Measurements from ENCODE around the gene DNM3.

The DNM3 gene

DNA sequence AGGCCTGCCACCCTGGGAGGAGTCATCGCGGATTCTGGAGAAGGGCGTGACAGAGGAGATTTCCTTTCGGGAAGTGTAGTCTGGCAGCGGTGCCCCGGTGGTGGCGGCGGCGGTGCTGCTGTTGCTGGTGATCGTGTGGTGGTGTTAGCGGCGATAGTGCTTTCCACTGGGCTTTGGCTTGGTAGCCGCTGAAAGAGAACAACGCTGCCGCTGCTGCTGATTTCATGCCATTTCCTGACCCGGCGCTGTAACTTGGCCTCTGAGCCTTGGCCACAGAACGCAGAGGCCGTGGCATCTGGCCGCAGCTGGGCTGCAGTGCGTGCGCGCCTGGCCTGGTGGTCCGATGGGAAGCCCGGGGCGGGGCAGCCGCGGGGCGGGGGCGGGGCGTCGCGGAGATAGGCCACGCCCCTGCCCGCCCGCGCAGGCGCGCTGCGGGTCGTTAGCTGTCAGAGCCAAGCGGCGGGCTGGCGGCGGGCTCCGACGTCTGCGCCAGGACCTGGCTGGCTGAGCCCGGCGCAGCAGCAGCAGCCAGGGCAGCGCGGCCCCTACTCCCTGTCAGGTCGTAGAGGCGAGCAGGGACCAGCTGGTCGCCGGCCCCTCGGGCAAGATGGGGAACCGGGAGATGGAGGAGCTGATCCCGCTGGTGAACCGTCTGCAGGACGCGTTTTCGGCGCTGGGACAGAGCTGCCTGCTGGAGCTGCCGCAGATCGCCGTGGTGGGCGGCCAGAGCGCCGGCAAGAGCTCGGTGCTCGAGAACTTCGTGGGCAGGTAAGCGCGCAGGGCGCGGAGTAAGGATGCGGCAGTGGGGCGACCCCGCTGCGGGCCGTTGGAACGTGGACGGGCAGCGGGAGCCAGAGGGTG is at the start of gene DNM3:
Gene DNM3, plus strand, starts transcription at position 449 of the 861 bp plus-strand sequence. Its CDS starts 159 bp downstream, at position 608.
- TF ChIP-seq, protein P1, sequence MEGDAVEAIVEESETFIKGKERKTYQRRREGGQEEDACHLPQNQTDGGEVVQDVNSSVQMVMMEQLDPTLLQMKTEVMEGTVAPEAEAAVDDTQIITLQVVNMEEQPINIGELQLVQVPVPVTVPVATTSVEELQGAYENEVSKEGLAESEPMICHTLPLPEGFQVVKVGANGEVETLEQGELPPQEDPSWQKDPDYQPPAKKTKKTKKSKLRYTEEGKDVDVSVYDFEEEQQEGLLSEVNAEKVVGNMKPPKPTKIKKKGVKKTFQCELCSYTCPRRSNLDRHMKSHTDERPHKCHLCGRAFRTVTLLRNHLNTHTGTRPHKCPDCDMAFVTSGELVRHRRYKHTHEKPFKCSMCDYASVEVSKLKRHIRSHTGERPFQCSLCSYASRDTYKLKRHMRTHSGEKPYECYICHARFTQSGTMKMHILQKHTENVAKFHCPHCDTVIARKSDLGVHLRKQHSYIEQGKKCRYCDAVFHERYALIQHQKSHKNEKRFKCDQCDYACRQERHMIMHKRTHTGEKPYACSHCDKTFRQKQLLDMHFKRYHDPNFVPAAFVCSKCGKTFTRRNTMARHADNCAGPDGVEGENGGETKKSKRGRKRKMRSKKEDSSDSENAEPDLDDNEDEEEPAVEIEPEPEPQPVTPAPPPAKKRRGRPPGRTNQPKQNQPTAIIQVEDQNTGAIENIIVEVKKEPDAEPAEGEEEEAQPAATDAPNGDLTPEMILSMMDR (IDR thresholded peaks at IDR 0.05; ENCODE audit: insufficient read depth, low read depth, low read length, missing control alignments) = no peak
- peak within 1 kb of the TSS; percentile 52 for H3K4me3 ChIP-seq (ENCODE audit: low read depth, low read length)
- peak; percentile 79 for DNase-seq (ENCODE audit: low read depth)

DNA sequence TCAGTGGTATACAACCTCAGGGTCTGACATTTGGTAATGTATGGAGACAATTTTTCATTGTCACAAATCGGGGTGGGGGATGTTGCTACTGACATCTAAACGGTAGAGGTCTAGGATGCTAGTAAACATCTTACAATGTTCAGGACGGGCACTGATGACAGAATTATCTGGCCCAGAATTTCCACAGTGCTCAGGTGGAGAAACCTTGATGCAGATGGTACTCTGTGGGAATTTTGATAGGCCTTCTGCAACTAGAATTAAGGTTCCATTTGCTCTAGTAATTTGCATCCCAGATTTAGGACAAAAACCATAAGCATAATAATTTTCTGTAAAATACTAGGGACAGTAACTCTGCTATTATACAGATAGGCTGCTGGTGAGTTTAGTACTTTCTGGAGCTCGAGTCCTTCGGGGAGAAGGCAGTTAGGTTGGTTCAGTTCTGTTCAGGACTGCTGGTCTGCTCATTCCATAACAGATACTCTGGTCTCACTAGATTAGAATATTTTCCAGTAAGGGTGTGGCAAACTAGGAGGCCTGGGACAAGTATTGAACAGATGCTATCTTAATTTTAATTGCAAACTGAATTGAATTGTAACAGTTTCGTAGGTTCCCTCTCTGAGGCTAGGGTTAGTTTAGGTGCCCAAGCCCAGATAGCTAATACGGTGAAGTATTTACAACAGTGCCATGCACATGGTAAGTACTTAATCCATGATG is 48.5 kb upstream of the DNM3 start:
- TF ChIP-seq, protein P1 (IDR thresholded peaks at IDR 0.05; ENCODE audit: insufficient read depth, low read depth, low read length, missing control alignments) = no peak
- no peak overlapping the region for H3K4me3 ChIP-seq (ENCODE audit: low read depth, low read length)
- no peak for DNase-seq (ENCODE audit: low read depth)

DNA sequence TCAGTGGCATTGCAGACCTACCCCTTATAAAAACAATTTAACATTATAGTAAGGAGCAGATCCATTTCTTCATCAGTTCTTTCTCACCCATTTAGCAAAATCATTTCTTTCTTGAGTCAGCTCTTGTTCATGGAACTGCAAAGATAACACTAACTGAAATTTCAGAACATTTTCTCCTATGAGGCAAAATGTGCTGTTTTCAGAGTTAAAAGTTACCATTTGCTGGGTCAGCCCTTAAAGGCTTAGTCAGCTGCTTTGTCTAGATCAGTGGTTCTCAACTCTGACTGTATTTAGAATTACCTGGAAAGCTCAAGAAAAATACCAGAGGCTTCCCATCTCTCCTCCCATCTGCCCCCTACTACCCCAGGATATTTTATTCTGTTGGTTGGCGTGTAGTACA is 47.7 kb upstream of the DNM3 start:
- H3K4me3 ChIP-seq (ENCODE audit: low read depth, low read length) = no peak overlapping the region
- TF ChIP-seq, protein P1 (IDR thresholded peaks at IDR 0.05; ENCODE audit: insufficient read depth, low read depth, low read length, missing control alignments) = no peak
- DNase-seq (ENCODE audit: low read depth) = no peak

DNA sequence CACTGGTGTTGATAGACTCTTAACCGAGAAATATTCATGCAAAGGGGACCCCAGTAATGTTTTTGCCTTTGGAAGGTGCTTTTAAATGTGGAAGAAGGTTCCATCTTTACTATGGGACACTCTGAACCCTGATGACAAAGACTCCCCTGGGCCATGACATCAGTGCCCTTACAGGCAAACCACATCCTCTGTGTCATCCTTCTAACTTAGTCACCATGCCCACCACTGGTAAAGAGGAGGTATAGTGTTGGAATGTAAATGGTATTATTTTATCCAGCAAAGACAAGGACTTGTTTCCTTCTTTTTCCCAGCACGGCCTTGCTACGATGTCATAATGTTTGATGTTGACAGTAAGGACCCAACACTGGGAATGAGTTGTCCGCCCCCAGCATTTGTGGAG is 47.2 kb upstream of the DNM3 start:
- TF ChIP-seq, protein P1 (IDR thresholded peaks at IDR 0.05; ENCODE audit: insufficient read depth, low read depth, low read length, missing control alignments) = no peak
- DNase-seq (ENCODE audit: low read depth) = no peak
- H3K4me3 ChIP-seq (ENCODE audit: low read depth, low read length) = no peak overlapping the region

DNA sequence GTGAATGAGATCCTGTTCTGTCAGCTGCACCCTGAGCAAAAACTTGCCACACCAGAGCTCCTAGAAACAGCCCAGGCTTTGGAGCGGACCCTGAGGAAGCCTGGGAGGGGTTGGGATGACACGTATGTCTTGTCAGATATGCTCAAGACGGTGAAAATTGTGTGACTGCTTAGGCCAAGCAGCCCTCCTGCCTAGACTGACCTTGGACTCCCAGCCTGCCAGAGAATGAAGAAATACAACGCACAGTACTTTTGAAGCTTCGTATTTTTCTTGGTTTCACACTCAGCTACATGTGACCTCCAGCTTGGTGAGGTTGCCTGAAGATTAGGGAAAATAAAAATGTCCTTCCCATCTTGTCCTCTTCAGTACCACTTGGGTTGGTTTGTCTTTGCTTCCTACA is 44.7 kb upstream of the DNM3 start:
- TF ChIP-seq, protein P1 (IDR thresholded peaks at IDR 0.05; ENCODE audit: insufficient read depth, low read depth, low read length, missing control alignments) = no peak
- no peak for DNase-seq (ENCODE audit: low read depth)
- no peak overlapping the region for H3K4me3 ChIP-seq (ENCODE audit: low read depth, low read length)

DNA sequence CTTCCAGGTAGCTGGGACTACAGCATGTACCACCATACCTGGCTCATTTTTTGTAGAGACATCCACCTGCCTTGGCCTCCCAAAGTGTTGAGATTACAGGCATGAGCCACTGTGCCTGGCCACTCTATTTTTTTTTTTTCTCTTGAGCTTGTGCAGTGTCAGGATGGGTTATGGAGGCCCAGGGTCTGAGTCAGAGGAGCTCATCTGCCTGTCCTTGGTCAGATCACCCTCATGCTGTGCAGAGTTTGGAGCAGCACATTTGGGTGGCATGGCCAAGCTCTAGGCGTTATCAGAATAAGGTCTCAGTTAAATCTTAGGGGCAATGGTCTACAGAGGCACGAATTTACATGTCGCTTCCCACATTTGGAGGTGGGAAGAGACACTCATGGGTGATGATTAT is 43.0 kb upstream of the DNM3 start:
- TF ChIP-seq, protein P1 (IDR thresholded peaks at IDR 0.05; ENCODE audit: insufficient read depth, low read depth, low read length, missing control alignments) = no peak
- no peak overlapping the region for H3K4me3 ChIP-seq (ENCODE audit: low read depth, low read length)
- DNase-seq (ENCODE audit: low read depth) = no peak
